ENCODE results near the gene RNF13.

DNA sequence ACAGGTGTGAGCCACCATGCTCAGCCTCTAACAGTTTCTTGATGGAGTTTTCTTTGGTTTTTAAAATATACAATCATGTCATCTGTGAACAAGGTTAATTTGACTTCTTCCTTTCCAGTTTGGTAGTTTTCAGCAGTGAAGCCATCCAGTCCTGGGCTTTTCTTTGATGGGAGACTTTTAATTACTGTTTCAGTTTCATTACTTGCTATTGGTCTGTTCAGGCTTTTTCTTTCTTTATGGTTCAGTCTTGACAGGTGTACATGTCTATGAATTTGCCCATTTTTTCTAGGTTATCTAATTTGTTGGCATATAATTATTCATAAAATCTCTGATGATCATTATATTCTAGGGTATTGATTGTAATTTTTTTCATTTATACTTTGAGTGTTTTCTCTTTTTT is 120.8 kb downstream of the RNF13 start:
- TF ChIP-seq, protein P1, sequence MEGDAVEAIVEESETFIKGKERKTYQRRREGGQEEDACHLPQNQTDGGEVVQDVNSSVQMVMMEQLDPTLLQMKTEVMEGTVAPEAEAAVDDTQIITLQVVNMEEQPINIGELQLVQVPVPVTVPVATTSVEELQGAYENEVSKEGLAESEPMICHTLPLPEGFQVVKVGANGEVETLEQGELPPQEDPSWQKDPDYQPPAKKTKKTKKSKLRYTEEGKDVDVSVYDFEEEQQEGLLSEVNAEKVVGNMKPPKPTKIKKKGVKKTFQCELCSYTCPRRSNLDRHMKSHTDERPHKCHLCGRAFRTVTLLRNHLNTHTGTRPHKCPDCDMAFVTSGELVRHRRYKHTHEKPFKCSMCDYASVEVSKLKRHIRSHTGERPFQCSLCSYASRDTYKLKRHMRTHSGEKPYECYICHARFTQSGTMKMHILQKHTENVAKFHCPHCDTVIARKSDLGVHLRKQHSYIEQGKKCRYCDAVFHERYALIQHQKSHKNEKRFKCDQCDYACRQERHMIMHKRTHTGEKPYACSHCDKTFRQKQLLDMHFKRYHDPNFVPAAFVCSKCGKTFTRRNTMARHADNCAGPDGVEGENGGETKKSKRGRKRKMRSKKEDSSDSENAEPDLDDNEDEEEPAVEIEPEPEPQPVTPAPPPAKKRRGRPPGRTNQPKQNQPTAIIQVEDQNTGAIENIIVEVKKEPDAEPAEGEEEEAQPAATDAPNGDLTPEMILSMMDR (IDR thresholded peaks at IDR 0.05): no peak
- no peak for TF ChIP-seq POLR2A (IDR thresholded peaks at IDR 0.05)
- TF ChIP-seq EP300 (IDR thresholded peaks at IDR 0.05): no peak
- TF ChIP-seq POLR2AphosphoS5 (IDR thresholded peaks at IDR 0.05): no peak
